ENCODE measurements around the gene USP13. TPM values are rescaled to one million over a fixed set of nuclear protein-coding genes. Genes with fewer than 3 reads are reported as not detected.
A peak's percentile ranks its signal among the peaks of the same experiment; 100 is the strongest.

The USP13 gene
- total and polyA plus RNA-seq, 2 of the 13 experiments (the other 11 are each of a cell fraction or from before 2014, with no cell fraction given), result 15.9 to 36.7 TPM

DNA sequence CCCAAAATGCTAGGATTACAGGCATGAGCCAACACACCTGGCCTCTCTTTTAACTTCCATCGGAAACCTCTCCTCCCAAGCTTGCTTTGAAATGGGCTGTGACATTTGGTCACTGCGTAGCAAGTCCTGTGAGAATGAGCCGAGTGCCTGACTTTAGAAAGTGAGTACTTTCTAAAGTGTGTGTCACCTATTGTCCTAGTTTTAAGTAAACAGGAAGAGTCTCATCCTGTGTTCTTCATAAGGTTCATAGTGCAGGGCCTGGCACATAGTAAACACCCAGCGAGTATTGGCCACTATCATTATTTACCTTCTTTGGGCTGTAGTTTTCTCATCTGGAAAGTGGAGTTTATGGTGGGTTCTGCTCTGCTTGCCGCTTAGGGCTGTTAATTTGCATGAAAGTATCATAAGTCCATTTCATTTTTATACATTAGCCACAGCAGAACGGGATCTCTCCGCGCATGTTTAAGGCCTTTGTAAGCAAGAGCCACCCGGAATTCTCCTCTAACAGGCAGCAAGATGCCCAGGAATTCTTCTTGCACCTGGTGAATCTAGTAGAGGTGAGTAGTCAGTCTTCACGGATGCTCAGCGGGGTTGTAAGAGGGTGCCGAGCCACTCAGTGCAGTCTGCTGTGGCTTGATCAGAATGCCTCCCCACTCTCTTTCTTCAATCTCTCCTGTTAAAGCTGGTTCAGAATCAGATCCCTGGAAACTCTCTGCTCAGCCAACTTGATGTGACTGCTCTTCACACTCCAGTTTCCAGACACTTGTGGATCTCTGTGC is 87.2 kb downstream of the USP13 start (continued):
- TF ChIP-seq, protein P1, sequence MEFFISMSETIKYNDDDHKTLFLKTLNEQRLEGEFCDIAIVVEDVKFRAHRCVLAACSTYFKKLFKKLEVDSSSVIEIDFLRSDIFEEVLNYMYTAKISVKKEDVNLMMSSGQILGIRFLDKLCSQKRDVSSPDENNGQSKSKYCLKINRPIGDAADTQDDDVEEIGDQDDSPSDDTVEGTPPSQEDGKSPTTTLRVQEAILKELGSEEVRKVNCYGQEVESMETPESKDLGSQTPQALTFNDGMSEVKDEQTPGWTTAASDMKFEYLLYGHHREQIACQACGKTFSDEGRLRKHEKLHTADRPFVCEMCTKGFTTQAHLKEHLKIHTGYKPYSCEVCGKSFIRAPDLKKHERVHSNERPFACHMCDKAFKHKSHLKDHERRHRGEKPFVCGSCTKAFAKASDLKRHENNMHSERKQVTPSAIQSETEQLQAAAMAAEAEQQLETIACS (CRISPR knock-in tag; IDR thresholded peaks at IDR 0.05), result no peak
- TF ChIP-seq HIVEP1 (CRISPR knock-in tag; IDR thresholded peaks at IDR 0.05) (no peak), AHR (CRISPR knock-in tag; IDR thresholded peaks at IDR 0.05) (no peak), SOX6 (IDR thresholded peaks at IDR 0.05) (no peak), SOX6 (CRISPR knock-in tag; IDR thresholded peaks at IDR 0.05) (peak; percentile 100), ZNF484 (CRISPR knock-in tag; IDR thresholded peaks at IDR 0.05; ENCODE audit: borderline replicate concordance, low read depth) (no peak), PHF8 (CRISPR knock-in tag; IDR thresholded peaks at IDR 0.05) (no peak), JUN (CRISPR knock-in tag; IDR thresholded peaks at IDR 0.05) (peak; percentile 86), ZNF605 (CRISPR knock-in tag; IDR thresholded peaks at IDR 0.05) (no peak), GFI1 (CRISPR knock-in tag; IDR thresholded peaks at IDR 0.05; ENCODE audit: borderline replicate concordance) (no peak), ELF1 (CRISPR knock-in tag; IDR thresholded peaks at IDR 0.05) (peak; percentile 75), BRCA1 (CRISPR knock-in tag; IDR thresholded peaks at IDR 0.05) (peak; percentile 69; the same call in 1 of the 2 replicates), NCOA1 (CRISPR knock-in tag; IDR thresholded peaks at IDR 0.05) (no peak), ATF1 (CRISPR knock-in tag; IDR thresholded peaks at IDR 0.05) (peak; percentile 53; the same call in 1 of the 2 replicates), ZNF879 (CRISPR knock-in tag; IDR thresholded peaks at IDR 0.05) (no peak), ZNF678 (CRISPR knock-in tag; IDR thresholded peaks at IDR 0.05) (no peak), HDAC6 (IDR thresholded peaks at IDR 0.05; ENCODE audit: low read depth, low read length) (no peak), ZNF451 (CRISPR knock-in tag; IDR thresholded peaks at IDR 0.05) (no peak)
- TF ChIP-seq, protein P2, sequence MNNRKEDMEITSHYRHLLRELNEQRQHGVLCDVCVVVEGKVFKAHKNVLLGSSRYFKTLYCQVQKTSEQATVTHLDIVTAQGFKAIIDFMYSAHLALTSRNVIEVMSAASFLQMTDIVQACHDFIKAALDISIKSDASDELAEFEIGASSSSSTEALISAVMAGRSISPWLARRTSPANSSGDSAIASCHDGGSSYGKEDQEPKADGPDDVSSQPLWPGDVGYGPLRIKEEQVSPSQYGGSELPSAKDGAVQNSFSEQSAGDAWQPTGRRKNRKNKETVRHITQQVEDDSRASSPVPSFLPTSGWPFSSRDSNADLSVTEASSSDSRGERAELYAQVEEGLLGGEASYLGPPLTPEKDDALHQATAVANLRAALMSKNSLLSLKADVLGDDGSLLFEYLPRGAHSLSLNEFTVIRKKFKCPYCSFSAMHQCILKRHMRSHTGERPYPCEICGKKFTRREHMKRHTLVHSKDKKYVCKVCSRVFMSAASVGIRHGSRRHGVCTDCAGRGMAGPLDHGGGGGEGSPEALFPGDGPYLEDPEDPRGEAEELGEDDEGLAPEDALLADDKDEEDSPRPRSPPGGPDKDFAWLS (CRISPR knock-in tag; IDR thresholded peaks at IDR 0.05; ENCODE audit: borderline replicate concordance), result no peak
- TF ChIP-seq, protein P3, sequence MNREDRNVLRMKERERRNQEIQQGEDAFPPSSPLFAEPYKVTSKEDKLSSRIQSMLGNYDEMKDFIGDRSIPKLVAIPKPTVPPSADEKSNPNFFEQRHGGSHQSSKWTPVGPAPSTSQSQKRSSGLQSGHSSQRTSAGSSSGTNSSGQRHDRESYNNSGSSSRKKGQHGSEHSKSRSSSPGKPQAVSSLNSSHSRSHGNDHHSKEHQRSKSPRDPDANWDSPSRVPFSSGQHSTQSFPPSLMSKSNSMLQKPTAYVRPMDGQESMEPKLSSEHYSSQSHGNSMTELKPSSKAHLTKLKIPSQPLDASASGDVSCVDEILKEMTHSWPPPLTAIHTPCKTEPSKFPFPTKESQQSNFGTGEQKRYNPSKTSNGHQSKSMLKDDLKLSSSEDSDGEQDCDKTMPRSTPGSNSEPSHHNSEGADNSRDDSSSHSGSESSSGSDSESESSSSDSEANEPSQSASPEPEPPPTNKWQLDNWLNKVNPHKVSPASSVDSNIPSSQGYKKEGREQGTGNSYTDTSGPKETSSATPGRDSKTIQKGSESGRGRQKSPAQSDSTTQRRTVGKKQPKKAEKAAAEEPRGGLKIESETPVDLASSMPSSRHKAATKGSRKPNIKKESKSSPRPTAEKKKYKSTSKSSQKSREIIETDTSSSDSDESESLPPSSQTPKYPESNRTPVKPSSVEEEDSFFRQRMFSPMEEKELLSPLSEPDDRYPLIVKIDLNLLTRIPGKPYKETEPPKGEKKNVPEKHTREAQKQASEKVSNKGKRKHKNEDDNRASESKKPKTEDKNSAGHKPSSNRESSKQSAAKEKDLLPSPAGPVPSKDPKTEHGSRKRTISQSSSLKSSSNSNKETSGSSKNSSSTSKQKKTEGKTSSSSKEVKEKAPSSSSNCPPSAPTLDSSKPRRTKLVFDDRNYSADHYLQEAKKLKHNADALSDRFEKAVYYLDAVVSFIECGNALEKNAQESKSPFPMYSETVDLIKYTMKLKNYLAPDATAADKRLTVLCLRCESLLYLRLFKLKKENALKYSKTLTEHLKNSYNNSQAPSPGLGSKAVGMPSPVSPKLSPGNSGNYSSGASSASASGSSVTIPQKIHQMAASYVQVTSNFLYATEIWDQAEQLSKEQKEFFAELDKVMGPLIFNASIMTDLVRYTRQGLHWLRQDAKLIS (CRISPR knock-in tag; IDR thresholded peaks at IDR 0.05), result no peak
- TF ChIP-seq, protein P4, sequence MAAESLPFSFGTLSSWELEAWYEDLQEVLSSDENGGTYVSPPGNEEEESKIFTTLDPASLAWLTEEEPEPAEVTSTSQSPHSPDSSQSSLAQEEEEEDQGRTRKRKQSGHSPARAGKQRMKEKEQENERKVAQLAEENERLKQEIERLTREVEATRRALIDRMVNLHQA (CRISPR knock-in tag; IDR thresholded peaks at IDR 0.05), result no peak
- TF ChIP-seq, protein P5, sequence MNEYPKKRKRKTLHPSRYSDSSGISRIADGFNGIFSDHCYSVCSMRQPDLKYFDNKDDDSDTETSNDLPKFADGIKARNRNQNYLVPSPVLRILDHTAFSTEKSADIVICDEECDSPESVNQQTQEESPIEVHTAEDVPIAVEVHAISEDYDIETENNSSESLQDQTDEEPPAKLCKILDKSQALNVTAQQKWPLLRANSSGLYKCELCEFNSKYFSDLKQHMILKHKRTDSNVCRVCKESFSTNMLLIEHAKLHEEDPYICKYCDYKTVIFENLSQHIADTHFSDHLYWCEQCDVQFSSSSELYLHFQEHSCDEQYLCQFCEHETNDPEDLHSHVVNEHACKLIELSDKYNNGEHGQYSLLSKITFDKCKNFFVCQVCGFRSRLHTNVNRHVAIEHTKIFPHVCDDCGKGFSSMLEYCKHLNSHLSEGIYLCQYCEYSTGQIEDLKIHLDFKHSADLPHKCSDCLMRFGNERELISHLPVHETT (CRISPR knock-in tag; conservative IDR thresholded peaks at IDR 0.05), result no peak

Measured in HepG2 (cell line).